ENCODE measurements around the gene NUP62.
"Not testable (repeated sequence)": the region's sequence is repeated elsewhere in the genome, so short reads cannot be mapped to it uniquely, and the experiment has no call there.

NUP62 gene

GRCh38 chr19:49958144-49958543, 28.8 kb upstream of the NUP62 start:
- H3K27me3 ChIP-seq (replicated peaks; ENCODE audit: control insufficient read depth, insufficient read depth, low read length); DNase-seq (ENCODE audit: extremely low read depth, insufficient read length); H3K36me3 ChIP-seq (ENCODE audit: control insufficient read depth, insufficient read depth, low read length): not testable (repeated sequence)

GRCh38 chr19:49957262-49957915, 28.1 kb upstream of the NUP62 start:
- TF ChIP-seq, protein P1, sequence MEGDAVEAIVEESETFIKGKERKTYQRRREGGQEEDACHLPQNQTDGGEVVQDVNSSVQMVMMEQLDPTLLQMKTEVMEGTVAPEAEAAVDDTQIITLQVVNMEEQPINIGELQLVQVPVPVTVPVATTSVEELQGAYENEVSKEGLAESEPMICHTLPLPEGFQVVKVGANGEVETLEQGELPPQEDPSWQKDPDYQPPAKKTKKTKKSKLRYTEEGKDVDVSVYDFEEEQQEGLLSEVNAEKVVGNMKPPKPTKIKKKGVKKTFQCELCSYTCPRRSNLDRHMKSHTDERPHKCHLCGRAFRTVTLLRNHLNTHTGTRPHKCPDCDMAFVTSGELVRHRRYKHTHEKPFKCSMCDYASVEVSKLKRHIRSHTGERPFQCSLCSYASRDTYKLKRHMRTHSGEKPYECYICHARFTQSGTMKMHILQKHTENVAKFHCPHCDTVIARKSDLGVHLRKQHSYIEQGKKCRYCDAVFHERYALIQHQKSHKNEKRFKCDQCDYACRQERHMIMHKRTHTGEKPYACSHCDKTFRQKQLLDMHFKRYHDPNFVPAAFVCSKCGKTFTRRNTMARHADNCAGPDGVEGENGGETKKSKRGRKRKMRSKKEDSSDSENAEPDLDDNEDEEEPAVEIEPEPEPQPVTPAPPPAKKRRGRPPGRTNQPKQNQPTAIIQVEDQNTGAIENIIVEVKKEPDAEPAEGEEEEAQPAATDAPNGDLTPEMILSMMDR (IDR thresholded peaks at IDR 0.05; ENCODE audit: insufficient read depth, low read length, poor library complexity, severe bottlenecking): no peak
- DNase-seq (ENCODE audit: extremely low read depth, insufficient read length): no peak
- Histone ChIP-seq H3K27me3 (replicated peaks; ENCODE audit: control insufficient read depth, insufficient read depth, low read length) (no peaks in the 10 kb centered on the region; the same call in 1 of the 2 replicates), H3K4me3 (replicated peaks; ENCODE audit: low read depth, low read length) (no peak overlapping the region), H3K36me3 (ENCODE audit: control insufficient read depth, insufficient read depth, low read length) (no peaks in the 10 kb centered on the region)

More at GRCh38 chr19:49958144-49958543, 28.8 kb upstream of the NUP62 start:
- not testable (repeated sequence) for H3K4me3 ChIP-seq (replicated peaks; ENCODE audit: low read depth, low read length)

GRCh38 chr19:49956115-49956495, 26.8 kb upstream of the NUP62 start:
- H3K36me3 ChIP-seq (ENCODE audit: control insufficient read depth, insufficient read depth, low read length): no peaks in the 10 kb centered on the region
- H3K27me3 ChIP-seq (replicated peaks; ENCODE audit: control insufficient read depth, insufficient read depth, low read length): no peaks in the 10 kb centered on the region
- no peak overlapping the region for H3K4me3 ChIP-seq (replicated peaks; ENCODE audit: low read depth, low read length)
- DNase-seq (ENCODE audit: extremely low read depth, insufficient read length): no peak
- TF ChIP-seq, protein P1 (IDR thresholded peaks at IDR 0.05; ENCODE audit: insufficient read depth, low read length, poor library complexity, severe bottlenecking): no peak

DNA sequence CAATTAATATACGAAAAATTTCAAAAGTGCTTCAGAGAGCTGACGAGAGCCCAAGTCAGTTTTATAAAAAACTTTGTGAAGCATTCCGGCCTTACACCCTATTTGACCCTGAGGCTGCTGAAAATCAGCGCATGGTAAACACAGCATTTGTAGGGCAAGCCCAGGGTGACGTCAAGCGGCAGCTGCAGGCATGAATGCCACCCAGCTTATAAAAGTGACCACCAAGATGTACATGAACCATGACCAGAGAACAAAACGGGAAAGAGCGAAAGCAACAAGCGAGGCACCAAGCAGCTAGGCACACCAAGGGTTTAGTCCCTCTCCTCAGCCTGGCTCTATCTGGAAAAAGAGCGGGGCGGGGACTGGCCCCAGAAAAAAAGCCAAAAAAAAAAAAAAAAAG, 25.6 kb upstream of the NUP62 start:
- Histone ChIP-seq H3K4me3 (replicated peaks; ENCODE audit: low read depth, low read length) (no peak overlapping the region), H3K36me3 (ENCODE audit: control insufficient read depth, insufficient read depth, low read length) (no peaks in the 10 kb centered on the region), H3K27me3 (replicated peaks; ENCODE audit: control insufficient read depth, insufficient read depth, low read length) (no peaks in the 10 kb centered on the region)
- TF ChIP-seq, protein P1 (IDR thresholded peaks at IDR 0.05; ENCODE audit: insufficient read depth, low read length, poor library complexity, severe bottlenecking): no peak
- DNase-seq (ENCODE audit: extremely low read depth, insufficient read length): no peak

- no peak for DNase-seq (ENCODE audit: extremely low read depth, insufficient read length)
- Histone ChIP-seq H3K4me3 (replicated peaks; ENCODE audit: low read depth, low read length) (no peak overlapping the region), H3K27me3 (replicated peaks; ENCODE audit: control insufficient read depth, insufficient read depth, low read length) (no peaks in the 10 kb centered on the region), H3K36me3 (ENCODE audit: control insufficient read depth, insufficient read depth, low read length) (no peaks in the 10 kb centered on the region)
- TF ChIP-seq, protein P1 (IDR thresholded peaks at IDR 0.05; ENCODE audit: insufficient read depth, low read length, poor library complexity, severe bottlenecking): no peak
These were observed 25.0 kb upstream of the NUP62 start for GRCh38 chr19:49954092-49954829.

- H3K4me3 ChIP-seq (replicated peaks; ENCODE audit: low read depth, low read length): no peak overlapping the region
- no peak for DNase-seq (ENCODE audit: extremely low read depth, insufficient read length)
- TF ChIP-seq, protein P1 (IDR thresholded peaks at IDR 0.05; ENCODE audit: insufficient read depth, low read length, poor library complexity, severe bottlenecking): no peak
- no peaks in the 10 kb centered on the region for H3K27me3 ChIP-seq (replicated peaks; ENCODE audit: control insufficient read depth, insufficient read depth, low read length)
- H3K36me3 ChIP-seq (ENCODE audit: control insufficient read depth, insufficient read depth, low read length): no peaks in the 10 kb centered on the region
These were observed 24.1 kb upstream of the NUP62 start for GRCh38 chr19:49953416-49953815.
